HUES48 (cell line): Measurements from ENCODE around the gene YEATS2.
"Not testable (repeated sequence)": the region's sequence is repeated elsewhere in the genome, so short reads cannot be mapped to it uniquely, and the experiment has no call there.

ENCODE experiments used
- H3K27ac ChIP-seq: one replicate; pipeline ENCODE4 v1.7.0; 2013; ENCODE audit warnings: low read depth, low read length, inconsistent platforms
- H3K27me3 ChIP-seq: 2 replicates; pipeline ENCODE4 v1.6.1; 2013; ENCODE audit warnings: mild to moderate bottlenecking, low read length; ENCODE audit not compliant: control insufficient read depth, insufficient read depth
- H3K36me3 ChIP-seq: 2 replicates; pipeline ENCODE4 v1.6.1; 2013; ENCODE audit warnings: low read length; ENCODE audit not compliant: control insufficient read depth, insufficient read depth
- H3K4me1 ChIP-seq: 2 replicates; pipeline ENCODE4 v1.6.1; 2013; ENCODE audit warnings: mild to moderate bottlenecking, low read length; ENCODE audit not compliant: control insufficient read depth, insufficient read depth
- H3K4me3 ChIP-seq: 2 replicates; pipeline ENCODE4 v1.5.1; 2013; ENCODE audit warnings: mild to moderate bottlenecking, low read depth, low read length
- H3K9ac ChIP-seq: 2 replicates; pipeline ENCODE4 v1.6.1; 2013; ENCODE audit warnings: mild to moderate bottlenecking, low read depth, low read length, moderate library complexity
- H3K9me3 ChIP-seq: 2 replicates; pipeline ENCODE4 v1.6.1; 2013; ENCODE audit warnings: low read length; ENCODE audit not compliant: control insufficient read depth, insufficient read depth

YEATS2 gene

DNA sequence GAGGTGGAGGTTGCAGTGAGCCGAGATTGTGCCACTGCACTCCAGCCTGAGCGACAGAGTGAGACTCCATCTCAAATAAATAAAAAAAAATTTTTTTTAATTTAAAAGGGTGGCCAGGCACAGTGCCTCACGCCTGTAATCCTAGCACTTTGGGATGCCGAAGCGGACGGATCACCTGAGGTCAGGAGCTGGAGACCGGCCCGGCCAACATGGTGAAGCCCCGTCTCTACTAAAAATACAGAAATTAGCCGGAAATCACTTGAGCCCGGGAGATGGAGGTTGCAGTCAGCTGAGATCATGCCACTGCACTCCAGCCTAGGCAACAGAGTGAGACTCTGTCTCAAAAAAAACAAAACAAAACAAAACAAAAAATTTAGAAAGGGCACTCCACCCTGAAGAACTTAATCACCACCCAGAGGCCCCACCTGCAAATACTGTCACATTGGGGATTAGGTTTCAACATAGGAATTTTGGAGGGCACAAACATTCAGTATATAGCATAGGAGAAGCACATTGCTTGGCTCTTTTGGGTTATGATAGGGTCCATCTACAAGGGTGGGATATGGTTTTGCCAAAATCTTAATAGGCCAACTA is 7.1 kb upstream of the YEATS2 start:
- Histone ChIP-seq H3K9me3 (no peaks in the 10 kb centered on the region), H3K4me3 (no peak overlapping the region), H3K9ac (no peak overlapping the region), H3K36me3 (no peaks in the 10 kb centered on the region), H3K27ac (no peak overlapping the region), H3K27me3 (no peaks in the 10 kb centered on the region), H3K4me1 (no peaks in the 10 kb centered on the region)

DNA sequence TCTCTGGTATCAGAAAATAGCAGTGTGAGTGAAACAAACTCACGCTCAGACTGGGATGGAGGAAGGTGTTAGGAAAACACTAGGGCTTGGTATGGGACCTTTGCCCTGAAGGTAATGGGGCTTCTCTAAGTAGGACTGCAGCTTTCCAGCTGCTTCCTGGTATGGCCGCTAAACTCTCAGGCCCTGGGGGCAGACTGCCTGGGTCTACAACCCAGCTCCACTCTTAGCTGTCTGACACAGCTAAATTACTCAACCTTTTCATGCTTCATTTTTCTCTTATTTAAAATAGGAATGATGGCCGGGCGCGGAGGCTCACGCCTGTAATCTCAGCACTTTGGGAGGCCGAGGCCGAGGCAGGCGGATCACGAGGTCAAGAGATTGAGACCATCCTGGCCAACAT is 5.2 kb upstream of the YEATS2 start:
- Histone ChIP-seq H3K27ac (no peak overlapping the region), H3K36me3 (no peaks in the 10 kb centered on the region), H3K27me3 (no peaks in the 10 kb centered on the region), H3K9me3 (no peaks in the 10 kb centered on the region), H3K4me3 (no peak overlapping the region), H3K4me1 (no peaks in the 10 kb centered on the region), H3K9ac (no peak overlapping the region)

DNA sequence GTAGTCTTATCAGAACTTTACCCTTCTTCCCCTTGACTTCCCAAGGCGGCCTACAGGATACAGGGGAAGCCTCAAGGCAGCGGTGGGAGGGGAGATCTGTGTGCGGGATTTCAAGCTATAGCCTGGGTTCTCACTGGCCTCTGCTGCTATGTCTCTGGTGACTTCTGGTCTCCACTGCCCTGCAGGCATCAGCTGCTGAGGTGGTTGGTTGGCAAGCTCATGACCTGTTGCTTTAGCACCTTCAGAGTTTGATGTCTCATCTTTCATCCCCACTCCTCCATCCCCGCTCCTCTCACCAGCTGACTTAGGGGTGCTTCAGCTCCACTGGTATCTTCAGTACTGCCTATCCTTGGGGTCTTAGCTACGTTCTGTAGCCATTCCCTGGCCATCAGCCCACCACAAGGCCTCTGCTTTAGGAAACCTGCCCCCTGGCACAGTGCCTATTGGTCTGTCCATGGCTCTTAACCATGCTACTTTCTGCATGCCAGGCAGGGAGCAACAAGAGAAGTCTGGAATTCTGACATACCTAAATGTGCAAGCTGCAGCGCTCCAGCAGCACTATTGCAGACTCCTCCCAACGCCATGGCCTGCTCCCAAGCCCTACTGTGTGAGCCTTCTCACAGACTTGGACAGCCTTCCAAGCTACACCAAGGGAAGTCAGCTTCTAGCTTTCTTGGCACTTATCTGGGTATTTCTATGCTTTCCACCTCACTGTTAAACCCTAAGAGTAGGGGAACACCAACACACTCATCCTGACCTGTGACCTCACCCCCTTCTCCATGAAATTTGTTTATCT is 1.8 kb upstream of the YEATS2 start:
- Histone ChIP-seq H3K36me3 (no peaks in the 10 kb centered on the region), H3K27ac (no peak overlapping the region), H3K9me3 (no peaks in the 10 kb centered on the region), H3K4me3 (no peak overlapping the region), H3K27me3 (no peaks in the 10 kb centered on the region), H3K9ac (no peak overlapping the region), H3K4me1 (peaks cover 14% of the 10 kb centered on the region; the same call in 1 of the 2 replicates)

DNA sequence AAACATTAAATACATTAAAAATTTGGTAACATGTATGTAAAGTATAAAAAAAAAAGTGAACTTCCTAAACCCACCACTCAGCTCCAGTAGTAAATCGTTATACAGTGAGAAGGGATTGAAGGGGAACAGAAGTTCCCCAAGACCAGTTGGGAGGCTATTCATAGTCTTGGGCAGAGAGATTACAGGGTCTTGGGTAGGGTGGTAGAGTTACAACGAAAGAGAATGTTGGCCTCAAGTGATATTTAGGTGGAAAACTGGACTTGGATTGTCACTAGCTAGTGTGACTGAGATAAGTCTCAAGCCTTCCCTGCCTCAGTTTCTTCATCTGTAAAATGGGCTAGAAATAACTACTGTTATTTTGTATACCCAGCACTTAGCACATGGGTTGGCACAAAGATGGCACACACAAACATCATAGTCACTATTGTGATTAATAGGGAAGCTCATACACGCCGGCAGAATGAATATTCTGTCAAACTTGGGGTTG is 431 bp upstream of the YEATS2 start:
- peaks cover 4% of the 10 kb centered on the region for H3K36me3 ChIP-seq
- H3K27me3 ChIP-seq, result no peaks in the 10 kb centered on the region
- H3K4me3 ChIP-seq, result peak overlapping the region; percentile 99
- no peak overlapping the region for H3K9ac ChIP-seq
- no peak overlapping the region for H3K27ac ChIP-seq
- H3K4me1 ChIP-seq, result peaks cover 21% of the 10 kb centered on the region
- H3K9me3 ChIP-seq, result no peaks in the 10 kb centered on the region

DNA sequence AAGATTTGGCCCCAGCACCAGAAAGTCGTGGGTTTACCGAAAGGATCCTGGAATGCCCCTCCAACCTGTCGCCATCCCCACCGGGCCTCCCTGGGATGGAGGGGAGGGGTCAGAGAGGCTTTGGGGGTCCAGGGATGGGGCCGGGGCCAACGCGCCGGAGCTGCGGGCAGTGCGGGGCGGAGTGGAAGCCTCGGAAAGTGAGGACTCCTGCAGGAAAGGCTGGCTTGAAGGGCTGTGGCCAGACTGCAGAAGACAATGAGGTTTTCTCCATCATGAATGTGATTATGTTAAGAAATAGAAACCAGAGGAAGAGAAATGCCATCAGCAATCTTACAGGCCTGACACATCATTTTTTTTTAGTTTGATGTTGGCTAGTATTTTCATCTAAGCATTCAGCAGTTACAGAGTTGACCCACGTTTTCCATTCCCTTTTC is 738 bp downstream of the YEATS2 start:
- Histone ChIP-seq H3K27me3 (no peaks in the 10 kb centered on the region), H3K9me3 (no peaks in the 10 kb centered on the region), H3K27ac (peak overlapping the region; percentile 95), H3K4me3 (peak overlapping the region; percentile 99), H3K4me1 (peaks cover 21% of the 10 kb centered on the region), H3K36me3 (peaks cover 4% of the 10 kb centered on the region), H3K9ac (peak overlapping the region; percentile 96)

DNA sequence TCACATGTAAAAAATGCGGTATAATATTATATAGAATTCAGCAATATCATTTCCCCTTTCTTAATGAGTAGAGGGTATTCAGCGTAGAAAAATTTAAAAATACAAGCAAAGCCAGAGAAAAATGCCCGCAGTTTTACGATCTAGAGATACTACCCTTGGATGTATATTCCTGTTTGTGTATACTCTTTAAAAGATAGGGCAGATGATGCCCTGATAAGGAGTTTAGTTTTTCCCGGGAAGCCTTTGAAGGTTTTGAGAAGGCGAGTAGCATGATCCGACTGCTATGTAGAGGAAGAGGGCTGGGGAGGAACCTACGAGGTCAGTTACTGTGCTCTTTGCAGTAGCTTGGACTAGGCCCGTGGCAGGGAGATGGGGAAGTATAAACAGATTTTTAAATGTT is 1.2 kb downstream of the YEATS2 start:
- Histone ChIP-seq H3K9ac (peak overlapping the region; percentile 96), H3K36me3 (peaks cover 4% of the 10 kb centered on the region), H3K27me3 (no peaks in the 10 kb centered on the region), H3K4me3 (peak overlapping the region; percentile 99), H3K27ac (no peak overlapping the region), H3K4me1 (peaks cover 21% of the 10 kb centered on the region), H3K9me3 (no peaks in the 10 kb centered on the region)

DNA sequence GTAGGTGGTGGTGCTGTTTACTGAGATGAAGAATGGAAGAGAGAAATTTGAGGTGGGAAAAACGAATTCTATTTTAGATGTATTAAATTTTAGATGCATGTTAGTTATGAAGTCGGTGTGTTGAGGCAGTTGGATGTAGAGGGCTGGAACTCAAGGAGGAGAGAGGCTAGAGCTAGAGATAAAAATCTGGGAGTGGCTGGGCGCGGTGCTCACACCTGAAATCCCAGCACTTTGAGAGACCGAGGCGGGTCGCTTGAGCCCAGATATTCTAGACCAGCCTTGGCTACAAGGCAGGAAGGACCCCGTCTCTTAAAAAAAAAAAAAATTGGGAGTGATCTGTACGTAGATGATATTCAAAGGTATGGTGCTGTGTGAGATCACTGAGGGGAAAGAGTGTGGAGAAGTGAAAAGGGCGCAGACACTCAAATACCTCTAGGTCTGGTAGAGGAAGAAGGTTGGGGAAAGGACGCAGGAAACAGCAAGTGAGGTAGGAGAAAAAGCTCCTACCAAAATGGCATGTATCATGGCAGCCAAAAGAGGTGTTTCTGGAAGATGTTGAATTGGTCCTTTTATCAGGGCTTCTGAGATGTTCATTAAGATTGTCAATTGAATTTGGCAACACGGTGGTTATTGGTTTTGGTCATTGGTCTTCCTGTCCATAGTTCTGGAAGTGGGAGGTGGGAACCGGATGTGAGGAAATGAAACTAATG is 1.8 kb downstream of the YEATS2 start:
- Histone ChIP-seq H3K4me3 (peak overlapping the region; percentile 99), H3K27ac (no peak overlapping the region), H3K36me3 (peaks cover 4% of the 10 kb centered on the region), H3K27me3 (no peaks in the 10 kb centered on the region), H3K4me1 (peaks cover 21% of the 10 kb centered on the region), H3K9me3 (no peaks in the 10 kb centered on the region), H3K9ac (peak overlapping the region; percentile 96)

DNA sequence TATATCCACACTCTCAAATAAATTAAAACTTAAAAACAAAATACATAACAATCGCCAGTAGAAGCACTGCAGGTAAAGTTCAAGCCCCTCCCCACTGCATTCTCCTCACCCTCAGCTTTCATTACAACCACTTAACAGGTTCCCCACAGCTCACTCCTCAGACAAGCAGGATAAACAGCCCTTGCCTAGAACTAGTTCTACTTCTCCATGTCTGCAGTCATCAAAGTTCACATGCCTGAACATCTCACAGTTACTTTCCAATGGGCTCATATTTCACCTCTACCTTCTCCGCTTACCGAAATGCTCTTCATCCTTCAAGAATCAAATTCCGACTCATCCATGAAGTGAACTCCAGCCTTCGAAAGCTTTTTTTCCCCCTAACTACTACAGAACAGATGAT is 4.1 kb downstream of the YEATS2 start:
- no peaks in the 10 kb centered on the region for H3K9me3 ChIP-seq
- peaks cover 21% of the 10 kb centered on the region for H3K4me1 ChIP-seq
- H3K36me3 ChIP-seq, result peaks cover 4% of the 10 kb centered on the region
- H3K4me3 ChIP-seq, result 0 out of 2 replicates have a peak overlapping the region, but pooled peaks have one; percentile 24
- H3K9ac ChIP-seq, result no peak overlapping the region
- H3K27ac ChIP-seq, result no peak overlapping the region
- no peaks in the 10 kb centered on the region for H3K27me3 ChIP-seq

DNA sequence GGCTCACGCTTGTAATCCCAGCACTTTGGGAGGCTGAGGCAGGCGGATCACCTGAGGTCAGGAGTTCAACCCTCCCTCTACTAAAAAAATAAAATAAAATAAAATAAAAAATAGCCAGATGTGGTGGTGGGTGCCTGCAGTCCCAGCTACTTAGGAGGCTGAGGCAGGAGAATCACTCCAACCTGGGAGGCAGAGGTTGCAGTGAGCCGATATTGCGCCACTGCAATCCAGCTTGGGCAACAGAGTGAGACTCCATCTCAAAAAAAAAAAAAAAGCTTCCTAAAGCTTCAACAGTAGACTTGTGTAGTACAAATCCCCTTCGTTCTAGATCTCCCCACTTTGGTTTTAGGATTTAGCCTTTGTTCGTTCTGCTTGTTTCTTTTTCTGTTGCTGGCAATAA is 6.3 kb downstream of the YEATS2 start:
- H3K4me3 ChIP-seq, H3K36me3 ChIP-seq, H3K9ac ChIP-seq, H3K27me3 ChIP-seq, H3K9me3 ChIP-seq, H3K27ac ChIP-seq: not testable (repeated sequence)
- peaks cover 20% of the 10 kb centered on the region for H3K4me1 ChIP-seq

DNA sequence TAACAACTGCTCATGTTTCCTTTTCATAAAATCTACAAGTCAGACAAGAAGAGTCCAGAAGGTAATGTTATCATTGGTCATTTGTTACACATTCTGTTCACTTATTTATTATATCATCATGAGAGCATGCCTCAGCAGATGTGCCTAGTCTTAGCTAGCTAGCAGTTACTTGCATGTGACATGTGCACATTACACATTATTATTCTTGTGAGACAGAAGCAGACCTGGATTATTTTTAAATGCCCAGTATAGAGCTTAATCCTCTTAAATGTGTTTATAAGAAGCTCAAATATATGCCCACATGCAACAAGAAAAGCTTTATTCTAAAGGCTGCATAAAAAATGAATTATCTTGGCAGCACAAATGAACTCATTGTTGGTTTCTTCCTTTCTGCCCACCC is 12.6 kb downstream of the YEATS2 start:
- H3K27me3 ChIP-seq, result no peaks in the 10 kb centered on the region
- no peaks in the 10 kb centered on the region for H3K9me3 ChIP-seq
- peaks cover 5% of the 10 kb centered on the region for H3K36me3 ChIP-seq
- H3K4me3 ChIP-seq, result no peak overlapping the region
- H3K9ac ChIP-seq, result no peak overlapping the region
- H3K4me1 ChIP-seq, result no peaks in the 10 kb centered on the region
- no peak overlapping the region for H3K27ac ChIP-seq

DNA sequence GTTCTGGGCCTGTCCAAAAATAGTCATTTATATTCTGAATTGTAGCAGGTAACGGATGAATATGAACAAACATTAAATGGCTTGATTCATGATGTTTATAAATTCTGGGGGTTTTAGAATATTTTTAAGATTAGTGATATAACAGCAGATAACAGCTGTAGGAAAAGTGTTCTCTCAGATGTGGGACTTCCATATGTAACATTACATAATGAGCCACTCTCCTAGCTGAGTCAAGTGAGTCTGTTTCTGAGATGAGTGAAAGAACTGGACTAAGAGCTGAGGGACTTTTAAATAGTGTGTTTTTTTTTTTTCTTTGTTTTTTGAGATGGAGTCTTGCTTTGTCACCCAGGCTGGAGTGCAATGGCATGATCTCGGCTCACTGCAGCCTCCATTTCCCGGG is 13.9 kb downstream of the YEATS2 start:
- no peaks in the 10 kb centered on the region for H3K9me3 ChIP-seq
- no peak overlapping the region for H3K9ac ChIP-seq
- peaks cover 17% of the 10 kb centered on the region for H3K36me3 ChIP-seq
- H3K4me1 ChIP-seq, result no peaks in the 10 kb centered on the region
- H3K27me3 ChIP-seq, result no peaks in the 10 kb centered on the region
- no peak overlapping the region for H3K4me3 ChIP-seq
- H3K27ac ChIP-seq, result no peak overlapping the region
